NCI-H1417 (cell line): ENCODE data around the gene BMX.

ENCODE experiments used
- DNase-seq, 3 experiments: peaks; one replicate each; lab custom pipeline; 2025; lab: John Stamatoyannopoulos, UW

BMX gene

GRCh38 chrX:15507005-15507404 is 6.4 kb downstream of the BMX start:
- no peak for DNase-seq

GRCh38 chrX:15509845-15510244 is 9.2 kb downstream of the BMX start:
- no peak for DNase-seq

- DNase-seq, result no peak
Observed at GRCh38 chrX:15511563-15511962, 11.0 kb downstream of the BMX start.

- DNase-seq, result no peak
Observed at GRCh38 chrX:15512401-15512965, 11.9 kb downstream of the BMX start.

GRCh38 chrX:15514279-15514678 is 13.7 kb downstream of the BMX start:
- no peak for DNase-seq

GRCh38 chrX:15515931-15516330 is 15.3 kb downstream of the BMX start:
- DNase-seq, result no peak

GRCh38 chrX:15522464-15522863 is 21.9 kb downstream of the BMX start:
- peak in 1 of 3 experiments; percentile 2 for DNase-seq

- no peak for DNase-seq
Observed at GRCh38 chrX:15523088-15523487, 22.5 kb downstream of the BMX start.

GRCh38 chrX:15524417-15524816 is 23.8 kb downstream of the BMX start:
- peak in 2 of 3 experiments; percentile 23 to 25 for DNase-seq

- peak; percentile 49 to 86 (median 56) for DNase-seq
Observed at GRCh38 chrX:15525664-15526416, 25.2 kb downstream of the BMX start.

- no peak for DNase-seq
Observed at GRCh38 chrX:15529165-15529564, 28.6 kb downstream of the BMX start.

GRCh38 chrX:15530318-15530717 is 29.7 kb downstream of the BMX start:
- DNase-seq, result peak in 1 of 3 experiments; percentile 37

- DNase-seq, result no peak
Observed at GRCh38 chrX:15546745-15547144, 46.1 kb downstream of the BMX start.

GRCh38 chrX:15547356-15547755 is 46.7 kb downstream of the BMX start:
- DNase-seq, result no peak

- DNase-seq, result no peak
Observed at GRCh38 chrX:15549189-15550012, 48.8 kb downstream of the BMX start.

GRCh38 chrX:15559227-15559626 is 58.6 kb downstream of the BMX start:
- no peak for DNase-seq

GRCh38 chrX:15560924-15561323 is 60.3 kb downstream of the BMX start:
- DNase-seq, result no peak

GRCh38 chrX:15563056-15563455 is 62.4 kb downstream of the BMX start:
- DNase-seq, result no peak

GRCh38 chrX:15564981-15565579 is 64.5 kb downstream of the BMX start:
- peak; percentile 26 to 87 (median 65) for DNase-seq

- peak in 1 of 3 experiments; percentile 29 for DNase-seq
Observed at GRCh38 chrX:15566244-15566643, 65.6 kb downstream of the BMX start.

- no peak for DNase-seq
Observed at GRCh38 chrX:15567267-15567666, 66.7 kb downstream of the BMX start.

GRCh38 chrX:15567886-15568616 is 67.4 kb downstream of the BMX start:
- DNase-seq, result peak in 2 of 3 experiments; percentile 45 to 67
